GM15510 (cell line): ENCODE data around the gene ZBTB8A.
A peak's percentile ranks its signal among the peaks of the same experiment; 100 is the strongest.

Source experiments
- POLR2A ChIP-seq: IDR thresholded peaks from 3 replicates; pipeline ENCODE4 v1.6.1; 2011; ENCODE audit warnings: borderline replicate concordance; ENCODE audit not compliant: insufficient read length; ENCODE audit errors: extremely low read depth

The ZBTB8A gene

GRCh38 chr1:32525661-32526444 lies 13.4 kb upstream of the ZBTB8A start:
- TF ChIP-seq POLR2A, result no peak

- no peak for TF ChIP-seq POLR2A
Observed at GRCh38 chr1:32533792-32534327, 5.4 kb upstream of the ZBTB8A start.

DNA sequence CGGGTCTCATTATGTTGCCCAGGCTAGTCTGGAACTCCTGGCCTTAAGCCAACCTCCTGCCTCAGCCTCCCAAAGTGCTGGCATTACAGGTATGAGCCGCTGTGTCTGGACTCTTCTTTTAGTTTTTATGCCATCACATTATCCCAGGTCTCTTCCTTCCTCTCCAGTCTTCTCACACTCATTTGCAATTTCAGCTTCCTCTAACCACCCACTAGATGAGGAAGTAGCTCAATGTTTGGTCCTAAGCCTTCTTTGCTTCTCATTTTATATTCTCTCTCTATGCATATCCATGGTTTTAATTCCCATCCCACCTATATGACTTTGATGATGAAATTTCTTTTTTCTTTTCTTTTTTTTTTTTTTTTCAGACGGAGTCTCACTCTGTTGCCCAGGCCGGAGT lies 3.1 kb upstream of the ZBTB8A start:
- TF ChIP-seq POLR2A, result no peak

DNA sequence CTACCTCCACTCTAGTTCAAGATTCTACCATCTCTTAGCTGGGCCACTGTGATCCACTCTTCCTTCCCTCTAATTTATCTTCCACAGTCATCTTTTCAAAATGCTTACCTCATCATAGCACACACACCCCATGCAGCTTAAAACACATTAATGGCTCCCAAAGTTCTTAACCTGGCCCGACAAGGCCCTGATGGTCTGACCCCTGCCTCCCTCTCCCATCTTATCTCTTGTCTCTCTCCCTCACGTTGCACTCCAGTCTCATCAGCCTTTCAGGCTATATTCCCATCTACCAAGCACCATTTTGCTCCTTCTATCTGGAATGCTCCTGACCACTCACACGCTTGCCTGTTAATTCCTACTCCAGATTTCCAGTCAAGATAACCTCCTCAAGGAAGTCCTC lies 2.5 kb upstream of the ZBTB8A start:
- TF ChIP-seq POLR2A, result no peak

DNA sequence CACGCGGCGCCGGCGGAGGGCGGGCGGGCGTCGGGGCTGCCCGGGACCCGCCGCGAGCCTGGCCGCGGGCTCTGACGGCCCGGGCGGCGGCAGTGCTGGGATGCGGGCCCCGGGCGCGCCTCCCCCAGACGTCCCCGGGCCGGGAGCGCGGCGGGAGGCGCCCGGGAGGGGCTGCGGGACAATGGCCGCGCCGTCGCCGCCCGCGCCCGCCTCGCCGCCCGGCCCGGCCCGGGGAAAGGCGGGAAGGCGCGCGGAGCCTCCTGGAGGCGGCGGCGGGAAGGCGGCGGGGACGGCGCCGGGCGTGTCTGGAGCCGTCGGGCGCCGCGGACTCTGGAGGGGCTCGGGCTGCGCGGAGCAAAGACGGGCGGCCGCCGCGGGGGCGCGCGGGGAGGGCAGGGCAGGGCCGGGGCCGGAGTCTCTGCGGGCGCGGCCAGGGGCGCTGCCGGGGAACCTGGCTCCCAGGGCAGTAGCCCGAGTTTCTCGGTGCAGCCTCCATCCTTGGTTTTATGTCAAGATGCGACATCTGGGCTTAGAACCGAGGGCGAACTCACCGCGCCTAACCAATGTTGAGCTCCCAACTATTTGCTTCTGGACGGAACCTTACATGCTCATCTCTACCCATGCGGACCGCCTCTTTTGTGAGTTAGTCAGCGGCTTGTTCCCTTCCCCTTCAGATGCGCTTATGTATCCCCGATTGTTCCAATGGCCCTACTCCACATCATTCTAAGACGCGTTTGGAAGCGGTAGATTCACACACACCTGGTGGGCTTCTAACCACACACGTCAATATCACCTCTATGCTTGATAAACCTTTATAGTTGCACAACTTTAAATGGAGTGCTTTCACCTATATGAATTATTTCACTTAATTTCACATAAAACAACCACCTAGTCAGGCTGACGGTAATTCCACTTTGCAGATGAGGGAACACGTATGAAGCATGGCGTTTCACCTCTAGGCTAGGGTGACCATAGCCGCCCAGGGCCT lies 651 bp downstream of the ZBTB8A start:
- peak; percentile 16 for TF ChIP-seq POLR2A

- no peak for TF ChIP-seq POLR2A
Observed at GRCh38 chr1:32540605-32541004, 1.4 kb downstream of the ZBTB8A start.

DNA sequence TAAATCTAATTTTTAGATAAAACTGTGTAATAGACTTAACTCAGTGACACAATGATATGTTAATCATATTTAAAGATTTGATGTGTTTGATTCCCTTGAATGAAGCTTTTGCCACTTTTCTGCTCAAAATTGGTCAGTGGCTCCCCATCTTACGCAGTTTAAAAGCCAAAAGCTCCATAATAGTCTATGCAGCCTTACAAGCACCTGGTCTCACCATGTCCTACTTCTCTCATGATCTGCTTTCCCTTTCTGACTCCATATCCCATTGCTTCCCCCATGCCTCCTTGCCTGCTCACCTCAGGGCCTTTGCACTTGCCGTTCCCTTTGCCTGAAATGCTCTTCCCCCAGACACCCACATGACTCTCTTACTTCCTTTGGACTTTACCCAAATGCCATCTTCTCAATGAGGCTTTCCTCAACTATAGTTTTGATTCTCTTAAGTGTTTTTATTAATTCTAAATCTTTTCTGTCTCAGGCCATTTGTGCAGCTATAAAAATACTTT lies 1.9 kb downstream of the ZBTB8A start:
- no peak for TF ChIP-seq POLR2A

- no peak for TF ChIP-seq POLR2A
Observed at GRCh38 chr1:32546611-32547010, 7.4 kb downstream of the ZBTB8A start.

DNA sequence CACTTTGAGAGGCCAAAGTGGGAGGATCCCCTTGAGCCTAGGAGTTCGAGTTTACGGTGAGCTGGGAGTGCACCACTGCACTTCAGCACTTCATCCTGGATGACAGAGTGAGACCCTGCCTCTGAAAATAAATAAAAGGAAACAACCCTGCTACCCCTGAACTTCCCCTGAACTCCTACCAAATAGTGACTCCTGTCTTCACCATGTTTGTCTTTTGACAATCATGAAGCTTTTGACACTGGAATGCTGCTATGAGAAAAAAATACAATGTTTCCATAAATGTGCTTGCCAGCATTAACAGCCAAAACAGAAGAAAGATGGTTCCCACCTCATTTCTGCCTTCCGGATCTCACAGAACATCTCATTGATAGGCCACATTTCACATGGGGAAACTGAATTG lies 10.4 kb downstream of the ZBTB8A start:
- TF ChIP-seq POLR2A, result no peak

DNA sequence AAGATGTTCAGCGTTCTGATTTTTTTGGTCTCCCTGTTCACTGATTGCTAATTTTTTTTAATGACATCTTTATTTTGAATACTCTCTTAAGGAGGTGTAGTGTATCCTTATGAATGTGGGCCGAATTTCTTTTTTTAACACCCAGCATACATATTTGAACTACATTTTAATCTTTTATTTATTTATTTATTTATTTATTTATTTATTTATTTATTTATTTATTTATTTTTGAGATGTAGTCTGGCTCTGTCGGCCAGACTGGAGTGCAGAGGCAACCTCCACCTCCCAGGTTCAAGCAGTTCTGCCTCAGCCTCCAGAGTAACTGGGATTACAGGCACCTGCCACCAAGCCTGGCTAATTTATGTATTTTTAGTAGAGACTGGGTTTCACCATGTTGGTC lies 15.1 kb downstream of the ZBTB8A start:
- TF ChIP-seq POLR2A, result no peak

GRCh38 chr1:32557812-32558211 lies 18.6 kb downstream of the ZBTB8A start:
- TF ChIP-seq POLR2A, result no peak

- no peak for TF ChIP-seq POLR2A
Observed at GRCh38 chr1:32568929-32569328, 29.7 kb downstream of the ZBTB8A start.

GRCh38 chr1:32580348-32581017 lies 41.3 kb downstream of the ZBTB8A start:
- TF ChIP-seq POLR2A, result no peak

GRCh38 chr1:32592943-32593342 lies 53.7 kb downstream of the ZBTB8A start:
- no peak for TF ChIP-seq POLR2A
